CD14-positive monocyte (primary cell): Measurements from ENCODE around the gene SCML1. TPM values are rescaled to one million over a fixed set of nuclear protein-coding genes. Genes with fewer than 3 reads are reported as not detected.

Experiments
- DNase-seq, 3 donors: peaks; one replicate each; pipeline ENCODE4 v3.0.0-alpha.2; 2011 to 2022
- H2AFZ ChIP-seq: 2 replicates; pipeline ENCODE4 v1.6.0; 2012; ENCODE audit warnings: mild to moderate bottlenecking, low read depth, low read length, inconsistent platforms; ENCODE audit not compliant: insufficient read depth, poor library complexity, severe bottlenecking
- H3K27ac ChIP-seq, 2 donors: 1 replicate in 1 of 2; 2 replicates in 1 of 2; pipeline ENCODE4 v1.5.1; 2012 to 2013; ENCODE audit warnings: low read length in 2 of 2, control low read depth in 1 of 2, inconsistent platforms in 1 of 2, low read depth in 1 of 2, mild to moderate bottlenecking in 1 of 2
- H3K27me3 ChIP-seq, 2 donors: one replicate each; pipeline versions ENCODE4 v1.6.0 to v1.6.1; 2011 to 2013; ENCODE audit warnings: low read length in 2 of 2; ENCODE audit not compliant: control insufficient read depth in 2 of 2, insufficient read depth in 2 of 2
- H3K36me3 ChIP-seq, 2 donors: replicated peaks in 1 of 2; 1 replicate in 1 of 2; 2 replicates in 1 of 2; pipeline versions ENCODE4 v1.5.1 to v1.6.1; 2012 to 2013; ENCODE audit warnings: low read length in 2 of 2, control low read depth in 1 of 2, inconsistent platforms in 1 of 2, mild to moderate bottlenecking in 1 of 2; ENCODE audit not compliant: insufficient read depth in 2 of 2, control insufficient read depth in 1 of 2
- H3K4me1 ChIP-seq, 2 donors: 1 replicate in 1 of 2; 2 replicates in 1 of 2; pipeline versions ENCODE4 v1.5.1 to v1.6.1; 2012 to 2013; ENCODE audit warnings: low read length in 2 of 2, control low read depth in 1 of 2, inconsistent platforms in 1 of 2, mild to moderate bottlenecking in 1 of 2, moderate library complexity in 1 of 2; ENCODE audit not compliant: insufficient read depth in 2 of 2, control insufficient read depth in 1 of 2
- H3K4me2 ChIP-seq: replicated peaks from 2 replicates; pipeline ENCODE3; 2012; ENCODE audit warnings: low read length, moderate library complexity, mild to moderate bottlenecking; ENCODE audit not compliant: poor library complexity, severe bottlenecking; ENCODE audit errors: extremely low read depth
- H3K4me3 ChIP-seq, 3 experiments: fragments of 200-600 bp in 1 of 3; sonication (generic) in 1 of 3; replicated peaks in 1 of 3; 1 replicate in 2 of 3; 2 replicates in 1 of 3; pipeline ENCODE4 v1.5.1; 2011 to 2013; ENCODE audit warnings: low read length in 3 of 3, mild to moderate bottlenecking in 3 of 3, control low read depth in 2 of 3, low read depth in 2 of 3, inconsistent platforms in 1 of 3, moderate library complexity in 1 of 3
- H3K79me2 ChIP-seq: 2 replicates; pipeline ENCODE4 v1.6.0; 2012; ENCODE audit warnings: mild to moderate bottlenecking, control low read depth, inconsistent platforms, low read length, moderate library complexity; ENCODE audit not compliant: insufficient read depth
- H3K9ac ChIP-seq: 2 replicates; pipeline ENCODE4 v1.6.0; 2017; ENCODE audit warnings: low read length, mild to moderate bottlenecking; ENCODE audit not compliant: insufficient read depth, poor library complexity, severe bottlenecking
- H3K9me3 ChIP-seq, 2 donors: replicated peaks in 1 of 2; 1 replicate in 1 of 2; 2 replicates in 1 of 2; pipeline versions ENCODE4 v1.5.1 to v1.6.1; 2012 to 2013; ENCODE audit warnings: low read length in 2 of 2, control low read depth in 1 of 2; ENCODE audit not compliant: control insufficient read depth in 1 of 2, insufficient read depth in 1 of 2
- H4K20me1 ChIP-seq: 2 replicates; pipeline ENCODE4 v1.6.0; 2012; ENCODE audit warnings: mild to moderate bottlenecking, low read length, control low read depth, moderate library complexity; ENCODE audit not compliant: insufficient read depth
- H3K27ac Mint-ChIP-seq, 7 donors: one replicate each; pipeline ENCODE4 v1.8.0; 2020; ENCODE audit warnings: mild to moderate bottlenecking in 7 of 7, mixed read lengths in 7 of 7, moderate library complexity in 6 of 7, inconsistent platforms in 2 of 7
- H3K27me3 Mint-ChIP-seq, 3 donors: one replicate each; pipeline ENCODE4 v1.8.0; 2021 to 2022; ENCODE audit warnings: low read depth in 3 of 3, mild to moderate bottlenecking in 3 of 3, mixed read lengths in 3 of 3, moderate library complexity in 3 of 3, inconsistent platforms in 1 of 3
- H3K36me3 Mint-ChIP-seq, 2 donors: one replicate each; pipeline ENCODE4 v1.8.0; 2020; ENCODE audit warnings: mixed read lengths in 2 of 2, inconsistent platforms in 1 of 2, mild to moderate bottlenecking in 1 of 2
- H3K4me1 Mint-ChIP-seq: one replicate; pipeline ENCODE4 v1.8.0; 2020; ENCODE audit warnings: mild to moderate bottlenecking, mixed read lengths
- H3K4me3 Mint-ChIP-seq, 2 donors: one replicate each; pipeline ENCODE4 v1.8.0; 2020; ENCODE audit warnings: mild to moderate bottlenecking in 2 of 2, mixed read lengths in 2 of 2, moderate library complexity in 1 of 2
- H3K9me3 Mint-ChIP-seq, 7 donors: one replicate each; pipeline ENCODE4 v1.8.0; 2020 to 2022; ENCODE audit warnings: mixed read lengths in 7 of 7, mild to moderate bottlenecking in 6 of 7, moderate library complexity in 6 of 7, inconsistent platforms in 2 of 7
- CTCF ChIP-seq: fragments of 200-600 bp; IDR thresholded peaks from one replicate; pipeline ENCODE4 v1.8.0; 2022; ENCODE audit warnings: antibody characterized with exemption, mild to moderate bottlenecking
- WGBS: methylation state at CpG from one replicate; pipeline ENCODE4 v1.1.5; 2013; ENCODE audit warnings: missing lambda C conversion rate; ENCODE audit not compliant: insufficient coverage; 5-methylcytosine and 5-hydroxymethylcytosine counted together
- intact Hi-C, 2 donors: fragments of 100-400 bp; cut with micrococcal nuclease; formaldehyde crosslinking; loops; one replicate each; pipeline versions ENCODE4 v1.15.0 to v1.15.1; 2023
- polyA plus RNA-seq, 3 donors: library from polyadenylated mRNA; depleted of rRNA in 1 of 3; unstranded in 2 of 3; stranded (reverse) in 1 of 3; fragments of 300-500 nt in 2 of 3; fragments of >200 nt in 1 of 3; fragmentation: Illumina TruSeq in 2 of 3; gene quantifications; 1 replicate in 2 of 3; 2 replicates in 1 of 3; pipeline ENCODE4 v1.2.3, GENCODE V29; 2012 to 2021

SCML1 gene
- polyA plus RNA-seq, 3 donors: 0.56 to 8.5 (median 1.4) TPM

- Histone ChIP-seq H3K79me2 (no peaks in the 10 kb centered on the region), H3K4me2 (no peak overlapping the region), H3K9me3 (no peaks in the 10 kb centered on the region), H3K27ac (no peak overlapping the region), H3K27me3 (peaks cover 0 to 3% of the 10 kb centered on the region in 2 donors), H2AFZ (no peak overlapping the region), H3K4me3 (no peak overlapping the region), H4K20me1 (no peaks in the 10 kb centered on the region), H3K9ac (no peak overlapping the region), H3K4me1 (no peaks in the 10 kb centered on the region), H3K36me3 (no peaks in the 10 kb centered on the region)
- no peak for DNase-seq
- Mint-ChIP-seq H3K4me3 (no peak overlapping the region), H3K27me3 (peaks cover 0 to 5% (median 3%) of the 10 kb centered on the region in 3 donors), H3K9me3 (no peaks in the 10 kb centered on the region), H3K4me1 (no peaks in the 10 kb centered on the region), H3K27ac (no peak overlapping the region), H3K36me3 (peaks cover 9 to 21% of the 10 kb centered on the region in 2 donors)
- no peak for TF ChIP-seq CTCF
- intact Hi-C loops: no loop called here
- no CpG with 5 or more reads among the region's 3 CpGs for WGBS
These were observed 13.1 kb downstream of the SCML1 start for GRCh38 chrX:17750436-17750835.

- Histone ChIP-seq H3K4me2 (no peak overlapping the region), H3K27me3 (no peaks in the 10 kb centered on the region), H3K4me3 (no peak overlapping the region), H3K9me3 (no peaks in the 10 kb centered on the region), H3K4me1 (no peaks in the 10 kb centered on the region), H3K27ac (no peak overlapping the region), H3K79me2 (no peaks in the 10 kb centered on the region), H3K9ac (no peak overlapping the region), H4K20me1 (no peaks in the 10 kb centered on the region), H3K36me3 (no peaks in the 10 kb centered on the region), H2AFZ (no peak overlapping the region)
- WGBS: 100% methylated on average over 1 of the region's 2 CpGs
- no peak for TF ChIP-seq CTCF
- no peaks in the 10 kb centered on the region for H3K27me3 Mint-ChIP-seq
- intact Hi-C loops: no loop called here
- H3K9me3 Mint-ChIP-seq: peaks cover 0 to 6% (median 0%) of the 10 kb centered on the region in 7 donors
- no peak for DNase-seq
- no peak overlapping the region for H3K4me3 Mint-ChIP-seq
- H3K4me1 Mint-ChIP-seq: no peaks in the 10 kb centered on the region
- H3K36me3 Mint-ChIP-seq: no peaks in the 10 kb centered on the region
- H3K27ac Mint-ChIP-seq: no peak overlapping the region
These were observed 21.1 kb downstream of the SCML1 start for GRCh38 chrX:17758382-17758781.
